ENCODE measurements around the gene ATAD1. TPM values are rescaled to one million over a fixed set of nuclear protein-coding genes. Genes with fewer than 3 reads are reported as not detected.

The ATAD1 gene
- total RNA-seq, 4 donors from 2014 or later: 36.6 to 52.8 (median 45.8) TPM

DNA sequence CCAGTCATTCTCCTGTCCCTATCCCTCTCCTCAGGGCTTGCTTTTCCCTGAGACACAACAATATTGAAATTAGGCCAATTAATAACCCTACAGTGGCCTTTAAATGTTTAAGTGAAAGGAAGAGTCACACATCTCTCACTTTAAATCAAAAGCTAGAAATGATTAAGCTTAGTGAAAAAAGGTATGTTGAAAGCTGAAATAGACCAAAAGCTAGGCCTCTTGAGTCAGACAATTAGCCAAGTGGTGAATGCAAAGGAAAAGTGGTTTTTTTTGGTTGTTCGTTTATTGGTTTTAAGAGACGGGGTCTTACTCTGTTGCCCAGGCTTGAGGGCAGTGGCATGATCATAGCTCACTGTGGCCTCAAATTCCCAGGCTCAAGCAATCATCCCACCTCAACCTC, 9.7 kb upstream of the ATAD1 start:
- no peaks in the 10 kb centered on the region for H3K4me1 ChIP-seq
- TF ChIP-seq POLR2A (IDR thresholded peaks at IDR 0.05) (no peak), POLR2AphosphoS5 (IDR thresholded peaks at IDR 0.05) (no peak), EP300 (IDR thresholded peaks at IDR 0.05) (no peak)
- TF ChIP-seq, protein P1, sequence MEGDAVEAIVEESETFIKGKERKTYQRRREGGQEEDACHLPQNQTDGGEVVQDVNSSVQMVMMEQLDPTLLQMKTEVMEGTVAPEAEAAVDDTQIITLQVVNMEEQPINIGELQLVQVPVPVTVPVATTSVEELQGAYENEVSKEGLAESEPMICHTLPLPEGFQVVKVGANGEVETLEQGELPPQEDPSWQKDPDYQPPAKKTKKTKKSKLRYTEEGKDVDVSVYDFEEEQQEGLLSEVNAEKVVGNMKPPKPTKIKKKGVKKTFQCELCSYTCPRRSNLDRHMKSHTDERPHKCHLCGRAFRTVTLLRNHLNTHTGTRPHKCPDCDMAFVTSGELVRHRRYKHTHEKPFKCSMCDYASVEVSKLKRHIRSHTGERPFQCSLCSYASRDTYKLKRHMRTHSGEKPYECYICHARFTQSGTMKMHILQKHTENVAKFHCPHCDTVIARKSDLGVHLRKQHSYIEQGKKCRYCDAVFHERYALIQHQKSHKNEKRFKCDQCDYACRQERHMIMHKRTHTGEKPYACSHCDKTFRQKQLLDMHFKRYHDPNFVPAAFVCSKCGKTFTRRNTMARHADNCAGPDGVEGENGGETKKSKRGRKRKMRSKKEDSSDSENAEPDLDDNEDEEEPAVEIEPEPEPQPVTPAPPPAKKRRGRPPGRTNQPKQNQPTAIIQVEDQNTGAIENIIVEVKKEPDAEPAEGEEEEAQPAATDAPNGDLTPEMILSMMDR (IDR thresholded peaks at IDR 0.05): no peak
- ATAC-seq: no peak
- H3K4me3 ChIP-seq: no peak overlapping the region
- H3K27ac ChIP-seq: no peak overlapping the region
- no peaks in the 10 kb centered on the region for H3K9me3 ChIP-seq
- H3K27me3 ChIP-seq: no peaks in the 10 kb centered on the region
- WGBS, 2 donors (ENCODE audit: low coverage in 1 of 2): 92 to 96% methylated on average over 2 of the region's 2 CpGs
- no peaks in the 10 kb centered on the region for H3K36me3 ChIP-seq

DNA sequence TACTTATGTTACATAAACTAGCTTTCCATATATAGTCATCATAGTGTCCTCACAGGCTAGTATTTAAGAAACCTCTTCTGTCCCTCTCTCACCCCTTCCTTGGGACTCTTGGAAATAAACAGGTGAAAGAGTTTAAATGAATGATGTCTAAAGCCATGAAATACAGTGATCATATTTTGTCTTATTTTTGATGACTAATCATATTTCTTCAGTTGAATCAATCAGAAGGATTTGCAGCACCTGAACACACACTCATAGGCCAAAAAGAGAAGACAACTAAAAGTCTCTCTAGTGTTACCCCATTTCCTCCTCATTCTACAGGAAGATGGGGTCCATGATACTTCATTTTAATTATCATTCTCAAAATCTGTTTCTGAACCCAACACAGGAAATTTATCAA, 8.6 kb upstream of the ATAD1 start:
- no peaks in the 10 kb centered on the region for H3K4me1 ChIP-seq
- no peaks in the 10 kb centered on the region for H3K9me3 ChIP-seq
- ATAC-seq: no peak
- H3K4me3 ChIP-seq: no peak overlapping the region
- TF ChIP-seq POLR2A (IDR thresholded peaks at IDR 0.05): no peak
- no peak for TF ChIP-seq POLR2AphosphoS5 (IDR thresholded peaks at IDR 0.05)
- TF ChIP-seq, protein P1 (IDR thresholded peaks at IDR 0.05): no peak
- no peak for TF ChIP-seq EP300 (IDR thresholded peaks at IDR 0.05)
- H3K27me3 ChIP-seq: no peaks in the 10 kb centered on the region
- no peak overlapping the region for H3K27ac ChIP-seq
- H3K36me3 ChIP-seq: no peaks in the 10 kb centered on the region

DNA sequence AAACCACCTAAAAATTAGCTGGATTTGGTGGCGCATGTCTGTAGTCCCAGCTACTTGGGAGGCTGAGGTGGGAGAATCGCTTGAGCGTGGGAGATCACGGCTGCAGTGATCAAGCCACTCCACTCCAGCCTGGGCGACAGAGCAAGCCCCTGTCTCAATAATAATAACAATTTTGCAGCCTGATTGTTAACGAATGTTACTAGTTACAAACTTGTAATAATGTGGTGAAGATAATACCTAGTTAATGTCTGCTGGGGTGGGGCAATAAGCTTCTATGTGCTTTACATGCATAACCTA, 1.2 kb upstream of the ATAD1 start:
- H3K27ac ChIP-seq: no peak overlapping the region
- H3K4me3 ChIP-seq: peak overlapping the region in 1 of 2 donors; percentile 76
- no peak for ATAC-seq
- H3K27me3 ChIP-seq: no peaks in the 10 kb centered on the region
- H3K9me3 ChIP-seq: no peaks in the 10 kb centered on the region
- WGBS, 2 donors (ENCODE audit: low coverage in 1 of 2): 93% methylated on average over 6 of the region's 6 CpGs
- H3K36me3 ChIP-seq: no peaks in the 10 kb centered on the region
- no peak for TF ChIP-seq POLR2A (IDR thresholded peaks at IDR 0.05)
- TF ChIP-seq, protein P1 (IDR thresholded peaks at IDR 0.05): no peak
- no peak for TF ChIP-seq POLR2AphosphoS5 (IDR thresholded peaks at IDR 0.05)
- no peak for TF ChIP-seq EP300 (IDR thresholded peaks at IDR 0.05)
- H3K4me1 ChIP-seq: peaks cover 4 to 37% (median 5%) of the 10 kb centered on the region in 3 donors

DNA sequence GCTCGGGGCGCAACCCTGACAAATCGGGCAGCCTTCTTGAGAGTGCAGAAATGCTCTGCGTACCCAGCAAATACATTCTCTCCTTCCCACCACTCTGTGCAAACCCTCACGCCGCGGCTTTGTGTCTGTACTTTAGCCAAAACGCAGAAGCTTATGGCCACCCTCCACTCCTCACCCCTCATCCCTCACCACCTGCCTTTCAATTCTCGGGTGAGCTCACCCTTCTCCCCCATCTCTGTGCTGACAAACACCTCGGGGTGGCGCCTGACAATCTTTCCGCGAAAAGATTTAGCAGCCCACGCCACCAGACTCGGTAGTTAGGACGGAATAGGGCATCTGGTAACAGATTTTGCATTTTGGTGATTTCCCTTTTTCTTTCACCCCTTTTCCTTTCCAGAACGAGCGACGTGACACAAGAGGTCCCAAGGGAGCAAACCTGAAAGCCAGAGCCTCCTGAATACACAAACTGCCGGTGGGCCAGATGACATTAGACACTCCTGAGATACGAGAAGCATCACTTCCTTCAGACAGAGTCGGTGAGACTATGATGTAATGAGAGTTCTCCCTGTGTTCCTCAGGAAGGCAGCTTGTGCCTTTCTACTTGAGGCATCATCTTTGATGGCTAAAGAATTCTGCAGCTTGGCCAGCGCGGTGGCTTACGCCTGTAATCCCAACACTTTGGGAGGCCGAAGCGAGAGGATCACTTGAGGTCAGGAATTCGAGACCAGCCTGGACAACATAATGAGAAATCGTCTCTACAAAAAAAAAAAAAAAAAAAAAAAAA, 671 bp upstream of the ATAD1 start:
- no peak for TF ChIP-seq EP300 (IDR thresholded peaks at IDR 0.05)
- Histone ChIP-seq H3K27me3 (no peaks in the 10 kb centered on the region), H3K27ac (peak overlapping the region in 3 of 4 donors; percentile 84 to 88 (median 85)), H3K4me1 (peaks cover 4 to 37% (median 5%) of the 10 kb centered on the region in 3 donors), H3K36me3 (no peaks in the 10 kb centered on the region), H3K9me3 (no peaks in the 10 kb centered on the region), H3K4me3 (peak overlapping the region; percentile 66 to 76)
- 6 to 14% methylated on average over 12 to 18 of the region's 29 CpGs for WGBS, 2 donors (ENCODE audit: low coverage in 1 of 2)
- peak; percentile 28 for ATAC-seq

DNA sequence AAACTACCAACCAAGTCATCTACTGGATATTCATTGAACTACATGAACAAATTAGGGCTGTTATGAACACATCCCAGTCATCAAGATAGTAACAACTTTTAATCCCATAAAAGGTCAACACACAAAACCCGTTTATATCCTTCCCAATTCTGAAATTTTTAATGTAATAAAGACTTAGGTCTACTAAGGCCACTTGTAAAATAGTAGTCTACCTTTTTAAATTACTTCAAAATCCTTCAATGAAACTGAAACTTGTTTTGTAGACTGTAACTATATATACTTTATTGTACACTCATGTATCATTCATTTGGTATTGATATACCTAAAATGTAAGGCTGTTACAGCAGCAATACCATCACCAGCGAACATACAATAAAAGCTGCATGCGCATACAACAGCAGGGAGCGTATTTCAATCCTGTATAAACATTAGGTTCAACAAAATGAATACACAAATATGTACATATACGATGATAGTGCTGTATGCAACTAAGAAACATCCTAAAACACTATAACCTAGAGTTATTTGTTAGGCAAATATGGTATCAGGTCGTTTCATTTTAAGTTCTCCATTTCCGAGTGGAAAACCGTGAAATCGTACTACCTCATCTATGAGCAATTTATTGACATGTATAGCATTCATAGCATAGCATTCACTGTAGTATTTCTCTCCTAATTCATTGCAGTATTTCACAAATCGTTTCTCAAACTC, 973 bp downstream of the ATAD1 start:
- TF ChIP-seq POLR2A (IDR thresholded peaks at IDR 0.05) (no peak), EP300 (IDR thresholded peaks at IDR 0.05) (no peak)
- WGBS, 2 donors (ENCODE audit: low coverage in 1 of 2): 25 to 30% methylated on average over 10 of the region's 10 CpGs
- peaks cover 0 to 9% of the 10 kb centered on the region in 2 donors for H3K36me3 ChIP-seq
- ATAC-seq: no peak
- peaks cover 4 to 37% (median 5%) of the 10 kb centered on the region in 3 donors for H3K4me1 ChIP-seq
- peak overlapping the region; percentile 40 to 88 (median 84) for H3K27ac ChIP-seq
- H3K4me3 ChIP-seq: peak overlapping the region; percentile 66 to 76
- no peaks in the 10 kb centered on the region for H3K27me3 ChIP-seq
- no peaks in the 10 kb centered on the region for H3K9me3 ChIP-seq

Measured in gastroesophageal sphincter (tissue), 4 donors.